ENCODE data around the gene SIPA1L2.

SIPA1L2 gene

DNA sequence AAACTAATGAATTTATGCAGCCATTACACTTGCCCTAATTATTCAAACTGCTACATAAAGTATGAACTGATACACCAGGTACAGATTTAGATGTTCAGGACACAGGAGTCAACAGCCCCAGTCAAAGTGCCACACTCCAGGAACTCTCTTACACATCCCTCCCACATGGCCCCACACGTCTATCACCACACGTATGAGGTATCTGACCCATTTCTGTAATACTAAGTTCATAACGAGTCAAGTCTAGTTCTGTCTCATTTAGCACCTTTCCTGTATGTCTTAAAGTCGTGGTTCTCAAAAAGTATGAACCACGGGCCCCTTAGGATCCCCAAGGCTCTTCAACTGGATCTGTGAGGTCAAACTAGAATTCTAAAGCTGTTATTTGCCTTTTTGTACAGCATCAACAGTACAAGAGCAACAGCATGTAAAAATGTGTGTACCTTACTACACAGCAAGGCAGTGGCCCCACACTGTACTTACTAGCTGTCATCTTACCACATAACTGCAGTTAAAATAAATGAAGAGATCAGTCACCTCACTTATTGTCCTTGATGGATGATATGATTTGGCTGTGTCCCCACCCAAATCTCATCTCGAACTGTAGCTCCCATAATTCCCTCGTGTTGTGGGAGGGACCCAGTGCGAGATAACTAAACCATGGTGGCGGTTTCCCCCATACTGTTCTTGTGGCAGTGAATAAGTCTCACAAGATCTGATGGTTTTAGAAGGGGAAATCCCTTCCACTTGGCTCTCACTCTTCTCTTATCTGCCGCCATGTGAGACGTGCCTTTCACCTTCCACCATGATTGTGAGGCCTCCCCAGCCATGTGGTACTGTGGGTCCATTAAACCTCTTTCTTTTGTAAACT lies 42.6 kb downstream of the SIPA1L2 start:
- no peak overlapping the region for H3K4me3 ChIP-seq (ENCODE audit: low read depth, low read length)
- TF ChIP-seq, protein P1, sequence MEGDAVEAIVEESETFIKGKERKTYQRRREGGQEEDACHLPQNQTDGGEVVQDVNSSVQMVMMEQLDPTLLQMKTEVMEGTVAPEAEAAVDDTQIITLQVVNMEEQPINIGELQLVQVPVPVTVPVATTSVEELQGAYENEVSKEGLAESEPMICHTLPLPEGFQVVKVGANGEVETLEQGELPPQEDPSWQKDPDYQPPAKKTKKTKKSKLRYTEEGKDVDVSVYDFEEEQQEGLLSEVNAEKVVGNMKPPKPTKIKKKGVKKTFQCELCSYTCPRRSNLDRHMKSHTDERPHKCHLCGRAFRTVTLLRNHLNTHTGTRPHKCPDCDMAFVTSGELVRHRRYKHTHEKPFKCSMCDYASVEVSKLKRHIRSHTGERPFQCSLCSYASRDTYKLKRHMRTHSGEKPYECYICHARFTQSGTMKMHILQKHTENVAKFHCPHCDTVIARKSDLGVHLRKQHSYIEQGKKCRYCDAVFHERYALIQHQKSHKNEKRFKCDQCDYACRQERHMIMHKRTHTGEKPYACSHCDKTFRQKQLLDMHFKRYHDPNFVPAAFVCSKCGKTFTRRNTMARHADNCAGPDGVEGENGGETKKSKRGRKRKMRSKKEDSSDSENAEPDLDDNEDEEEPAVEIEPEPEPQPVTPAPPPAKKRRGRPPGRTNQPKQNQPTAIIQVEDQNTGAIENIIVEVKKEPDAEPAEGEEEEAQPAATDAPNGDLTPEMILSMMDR (IDR thresholded peaks at IDR 0.05; ENCODE audit: low read depth, low read length), result no peak
- in situ Hi-C loops (cut with HindIII; ENCODE audit: low sequenced_read_pairs), result no loop called here
- DNase-seq (ENCODE audit: low read depth, low spot score), result no peak

DNA sequence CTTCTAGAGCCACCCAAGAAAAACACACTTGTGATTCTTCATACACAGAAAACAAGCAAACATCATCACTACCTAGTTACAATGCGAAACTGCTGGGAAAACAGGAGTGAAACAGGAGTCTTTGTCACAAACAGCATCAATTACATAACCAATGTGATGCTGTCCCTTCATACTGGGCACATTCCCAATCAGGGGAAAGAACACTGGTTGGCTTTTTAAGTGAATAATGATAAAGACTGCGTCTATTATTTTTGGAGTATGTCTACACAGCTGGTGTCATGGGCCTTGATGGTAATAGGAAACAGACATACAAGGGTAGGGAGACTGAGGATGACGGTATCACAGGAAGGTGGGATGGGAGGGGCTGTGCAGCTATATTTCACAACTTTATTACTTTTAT lies 43.3 kb downstream of the SIPA1L2 start:
- no peak overlapping the region for H3K4me3 ChIP-seq (ENCODE audit: low read depth, low read length)
- in situ Hi-C loops (cut with HindIII; ENCODE audit: low sequenced_read_pairs), result no loop called here
- DNase-seq (ENCODE audit: low read depth, low spot score), result no peak
- TF ChIP-seq, protein P1 (IDR thresholded peaks at IDR 0.05; ENCODE audit: low read depth, low read length), result no peak

GRCh38 chr1:232585486-232585885 lies 44.4 kb downstream of the SIPA1L2 start:
- TF ChIP-seq, protein P1 (IDR thresholded peaks at IDR 0.05; ENCODE audit: low read depth, low read length), result no peak
- H3K4me3 ChIP-seq (ENCODE audit: low read depth, low read length), result no peak overlapping the region
- in situ Hi-C loops (cut with HindIII; ENCODE audit: low sequenced_read_pairs), result no loop called here
- DNase-seq (ENCODE audit: low read depth, low spot score), result no peak

DNA sequence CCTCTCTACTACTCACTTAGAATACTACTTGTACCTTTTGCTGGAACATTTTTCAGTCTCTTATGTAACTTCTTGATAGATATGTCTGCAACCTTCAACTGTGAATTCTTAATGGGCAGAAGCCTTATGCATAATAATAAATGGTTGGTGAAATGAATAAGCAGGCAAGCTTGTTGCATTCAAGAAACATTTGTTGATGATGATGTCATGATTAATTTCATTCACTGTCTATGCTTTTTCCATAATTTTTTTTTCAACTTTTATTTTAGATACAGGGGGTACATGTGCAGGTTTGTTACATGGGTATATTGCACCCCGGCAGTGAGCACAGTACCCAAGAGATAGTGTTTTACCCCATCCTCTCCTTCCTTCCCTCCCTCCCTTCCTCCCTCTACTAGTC lies 48.0 kb downstream of the SIPA1L2 start:
- TF ChIP-seq, protein P1 (IDR thresholded peaks at IDR 0.05; ENCODE audit: low read depth, low read length), result no peak
- no peak overlapping the region for H3K4me3 ChIP-seq (ENCODE audit: low read depth, low read length)
- in situ Hi-C loops (cut with HindIII; ENCODE audit: low sequenced_read_pairs), result no loop called here
- no peak for DNase-seq (ENCODE audit: low read depth, low spot score)

Measured in astrocyte of the spinal cord (primary cell).